OCI-LY7 (cell line): ENCODE results near the gene ROCK2. TPM values are rescaled to one million over a fixed set of nuclear protein-coding genes. Genes with fewer than 3 reads are reported as not detected.

Source experiments
- BruUV-seq: library from RNA; stranded (reverse); fragments of 400-500 nt; replicated peaks from 2 replicates; lab custom pipeline; 2021; lab: Mats Ljungman, UMichigan
- CTCF ChIA-PET: fragments of 300-600 bp; sonication (Branson Sonifier 250); formaldehyde crosslinking; loops from one replicate; lab custom pipeline; 2022; ENCODE audit warnings: antibody characterized with exemption; ENCODE audit not compliant: unreplicated experiment; lab: Charles Lee
- POLR2A ChIA-PET: fragments of 300-600 bp; sonication (Branson Sonifier 250); formaldehyde crosslinking; loops from one replicate; lab custom pipeline; 2022; ENCODE audit warnings: antibody characterized with exemption; lab: Charles Lee
- DNase-seq: peaks from one replicate; pipeline ENCODE4 v3.0.0-alpha.2; 2015; ENCODE audit warnings: low spot score
- H2AFZ ChIP-seq: fragments of 200-600 bp; sonication (generic), shearing (Covaris generic); 2 replicates; pipeline ENCODE4 v1.6.1; 2014; ENCODE audit warnings: mild to moderate bottlenecking, antibody characterized with exemption, low read length, moderate library complexity
- H3K27ac ChIP-seq: fragments of 200-600 bp; sonication (generic); 2 replicates; pipeline ENCODE4 v1.5.1; 2014; ENCODE audit warnings: mixed run types, low read depth, mild to moderate bottlenecking, moderate library complexity, low read length, inconsistent platforms; ENCODE audit not compliant: poor library complexity, severe bottlenecking
- H3K36me3 ChIP-seq: fragments of 200-600 bp; sonication (generic); 2 replicates; pipeline ENCODE4 v1.6.1; 2014; ENCODE audit warnings: mild to moderate bottlenecking, antibody characterized with exemption, low read length, moderate library complexity, mixed read lengths; ENCODE audit not compliant: insufficient read depth
- H3K4me1 ChIP-seq: fragments of 200-600 bp; sonication (generic); 2 replicates; pipeline ENCODE4 v1.5.1; 2014; ENCODE audit warnings: mild to moderate bottlenecking, low read length; ENCODE audit not compliant: insufficient read depth, poor library complexity, severe bottlenecking
- H3K4me2 ChIP-seq: fragments of 200-600 bp; sonication (generic); 2 replicates; pipeline ENCODE4 v1.6.1; 2014; ENCODE audit warnings: mild to moderate bottlenecking, low read length
- H3K4me3 ChIP-seq: fragments of 200-600 bp; sonication (generic); 2 replicates; pipeline ENCODE4 v1.5.1; 2014; ENCODE audit warnings: mild to moderate bottlenecking, low read depth, low read length; ENCODE audit not compliant: poor library complexity, severe bottlenecking
- H3K79me2 ChIP-seq: fragments of 200-600 bp; sonication (generic); 2 replicates; pipeline ENCODE4 v1.6.1; 2016; ENCODE audit warnings: low read depth, mild to moderate bottlenecking, low read length, moderate library complexity, mixed read lengths; ENCODE audit not compliant: insufficient read depth
- H3K9me2 ChIP-seq: fragments of 200-600 bp; sonication (generic); 2 replicates; pipeline ENCODE4 v1.6.1; 2016; ENCODE audit warnings: mild to moderate bottlenecking, low read length, mixed read lengths; ENCODE audit not compliant: insufficient read depth
- H3K9me3 ChIP-seq: fragments of 200-600 bp; sonication (generic); 2 replicates; pipeline ENCODE4 v1.6.1; 2014; ENCODE audit warnings: mild to moderate bottlenecking, mixed run types, low read length, mixed read lengths
- H4K20me1 ChIP-seq: fragments of 200-600 bp; sonication (generic); 2 replicates; pipeline ENCODE4 v1.6.1; 2014; ENCODE audit warnings: mild to moderate bottlenecking, antibody characterized with exemption, low read length, moderate library complexity, mixed read lengths; ENCODE audit not compliant: insufficient read depth
- EZH2phosphoT487 ChIP-seq: fragments of 200-600 bp; sonication (generic); IDR thresholded peaks from 2 replicates; pipeline ENCODE4 v1.6.1; 2018; ENCODE audit warnings: low read depth, borderline replicate concordance, mild to moderate bottlenecking, mixed run types, antibody characterized with exemption, low read length, moderate library complexity, mixed read lengths
- intact Hi-C: fragments of 100-400 bp; cut with micrococcal nuclease; formaldehyde crosslinking; loops from one replicate; pipeline ENCODE4 v1.10.0; 2022; ENCODE audit not compliant: unreplicated experiment
- total RNA-seq, 2 experiments: library from RNA; depleted of rRNA in 1 of 2; stranded (reverse); fragments of >200 nt in 1 of 2; shearing (Covaris generic) in 1 of 2; gene quantifications; 2 replicates each; pipeline ENCODE4 v1.2.3, GENCODE V29; 2014 to 2022
- TF ChIP-seq, protein P1 (sequence below): fragments of 200-600 bp; sonication (generic); conservative IDR thresholded peaks from 2 replicates; pipeline ENCODE4 v1.5.1; 2014; ENCODE audit warnings: mild to moderate bottlenecking, antibody characterized with exemption, low read length, moderate library complexity, mixed read lengths

ROCK2 gene
- total RNA-seq, 2 experiments from 2014 or later = 12.4 to 21.0 TPM

GRCh38 chr2:11145350-11145749, 199.1 kb downstream of the ROCK2 start:
- no TSS peak for BruUV-seq
- POLR2A ChIA-PET = interaction anchor here (0.5 to 0.6 kb wide), 2 partner anchors 124 to 307 kb away, joined by 3 to 7 read pairs; no protein-coding TSS in a partner anchor
- intact Hi-C loops = no loop called here
- H3K79me2 ChIP-seq = no peaks in the 10 kb centered on the region
- no peak overlapping the region for H2AFZ ChIP-seq
- CTCF ChIA-PET = interaction anchor here (0.6 kb wide), 1 partner anchor 12 kb away, joined by 6 read pairs; a partner anchor contains a TSS
- H3K27ac ChIP-seq = no peak overlapping the region
- no peak for TF ChIP-seq EZH2phosphoT487
- TF ChIP-seq, protein P1, sequence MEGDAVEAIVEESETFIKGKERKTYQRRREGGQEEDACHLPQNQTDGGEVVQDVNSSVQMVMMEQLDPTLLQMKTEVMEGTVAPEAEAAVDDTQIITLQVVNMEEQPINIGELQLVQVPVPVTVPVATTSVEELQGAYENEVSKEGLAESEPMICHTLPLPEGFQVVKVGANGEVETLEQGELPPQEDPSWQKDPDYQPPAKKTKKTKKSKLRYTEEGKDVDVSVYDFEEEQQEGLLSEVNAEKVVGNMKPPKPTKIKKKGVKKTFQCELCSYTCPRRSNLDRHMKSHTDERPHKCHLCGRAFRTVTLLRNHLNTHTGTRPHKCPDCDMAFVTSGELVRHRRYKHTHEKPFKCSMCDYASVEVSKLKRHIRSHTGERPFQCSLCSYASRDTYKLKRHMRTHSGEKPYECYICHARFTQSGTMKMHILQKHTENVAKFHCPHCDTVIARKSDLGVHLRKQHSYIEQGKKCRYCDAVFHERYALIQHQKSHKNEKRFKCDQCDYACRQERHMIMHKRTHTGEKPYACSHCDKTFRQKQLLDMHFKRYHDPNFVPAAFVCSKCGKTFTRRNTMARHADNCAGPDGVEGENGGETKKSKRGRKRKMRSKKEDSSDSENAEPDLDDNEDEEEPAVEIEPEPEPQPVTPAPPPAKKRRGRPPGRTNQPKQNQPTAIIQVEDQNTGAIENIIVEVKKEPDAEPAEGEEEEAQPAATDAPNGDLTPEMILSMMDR = no peak
- peak; percentile 34 for DNase-seq
- H3K36me3 ChIP-seq = no peaks in the 10 kb centered on the region
- H3K4me1 ChIP-seq = peaks cover 7% of the 10 kb centered on the region
- no peak overlapping the region for H3K4me2 ChIP-seq
- H4K20me1 ChIP-seq = no peaks in the 10 kb centered on the region
- H3K4me3 ChIP-seq = no peak overlapping the region
- H3K9me2 ChIP-seq = no peaks in the 10 kb centered on the region
- H3K9me3 ChIP-seq = no peaks in the 10 kb centered on the region

GRCh38 chr2:11144738-11145079, 199.7 kb downstream of the ROCK2 start:
- DNase-seq = no peak
- BruUV-seq = no TSS peak
- TF ChIP-seq EZH2phosphoT487 = no peak
- TF ChIP-seq, protein P1 = no peak
- H3K79me2 ChIP-seq = no peaks in the 10 kb centered on the region
- POLR2A ChIA-PET = interaction anchor here (0.5 to 1.1 kb wide), 2 partner anchors 14 to 308 kb away, joined by 3 read pairs; no protein-coding TSS in a partner anchor
- H3K27ac ChIP-seq = no peak overlapping the region
- H3K4me3 ChIP-seq = no peak overlapping the region
- H3K9me2 ChIP-seq = no peaks in the 10 kb centered on the region
- intact Hi-C loops = no loop called here
- peaks cover 7% of the 10 kb centered on the region for H3K4me1 ChIP-seq
- H3K4me2 ChIP-seq = no peak overlapping the region
- H4K20me1 ChIP-seq = no peaks in the 10 kb centered on the region
- no peaks in the 10 kb centered on the region for H3K36me3 ChIP-seq
- H3K9me3 ChIP-seq = no peaks in the 10 kb centered on the region
- H2AFZ ChIP-seq = no peak overlapping the region
- CTCF ChIA-PET = no interaction called here

DNA sequence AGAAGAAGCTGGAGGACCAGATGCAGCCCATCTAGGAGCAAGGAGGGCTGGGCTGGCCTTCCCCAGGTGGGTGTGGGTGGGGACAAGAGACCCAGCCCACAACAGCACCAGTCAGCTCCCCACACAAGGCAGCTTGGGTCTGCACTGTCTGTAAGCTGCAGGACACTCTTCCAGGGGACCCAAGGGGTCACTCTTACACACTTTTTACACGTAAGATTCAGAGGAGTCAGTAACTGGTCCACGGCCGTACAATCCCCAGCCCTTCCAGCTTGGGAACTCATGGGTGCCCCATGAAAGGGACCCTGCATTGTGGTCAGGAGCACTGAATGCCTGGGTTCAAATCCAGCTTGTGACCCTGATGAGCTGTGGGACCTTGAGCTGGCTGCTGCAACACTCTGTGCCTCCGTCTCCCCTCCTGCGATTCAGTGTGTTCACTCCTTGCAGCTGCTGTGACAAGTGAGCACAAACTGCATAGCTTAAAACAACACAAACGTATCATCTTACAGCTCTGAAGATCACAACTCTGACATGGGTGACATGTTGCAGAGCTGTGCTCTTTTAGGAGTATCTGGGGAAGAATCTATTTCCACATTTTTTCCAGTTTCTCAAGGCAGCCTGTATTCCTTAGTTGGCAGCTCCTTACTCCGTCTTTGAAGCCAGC, 200.2 kb downstream of the ROCK2 start:
- intact Hi-C loops = no loop called here
- Histone ChIP-seq H3K4me3 (no peak overlapping the region), H3K4me1 (peaks cover 7% of the 10 kb centered on the region), H3K4me2 (no peak overlapping the region), H3K9me3 (no peaks in the 10 kb centered on the region), H3K27ac (no peak overlapping the region), H2AFZ (no peak overlapping the region), H3K36me3 (no peaks in the 10 kb centered on the region), H3K9me2 (no peaks in the 10 kb centered on the region), H4K20me1 (no peaks in the 10 kb centered on the region), H3K79me2 (no peaks in the 10 kb centered on the region)
- ChIA-PET CTCF (no interaction called here), POLR2A (interaction anchor here (1.1 kb wide), 1 partner anchor 15 kb away, joined by 3 read pairs; no protein-coding TSS in a partner anchor)
- DNase-seq = no peak
- BruUV-seq = no TSS peak
- TF ChIP-seq, protein P1 = no peak
- no peak for TF ChIP-seq EZH2phosphoT487
